Activated CD4-positive, alpha-beta memory T cell treated with anti-CD3 and anti-CD28 coated beads, Interleukin-2, amount 10 ng/mL, durations not matched to agents 7 days and 5 days (primary cell): Measurements from ENCODE around the gene DSE. TPM values are rescaled to one million over a fixed set of nuclear protein-coding genes. Genes with fewer than 3 reads are reported as not detected.

Experiments
- CTCF ChIA-PET: fragments of 350-600 bp; sonication (Branson Sonifier 250); formaldehyde crosslinking; loops from one replicate; lab custom pipeline; 2021; ENCODE audit warnings: antibody characterized with exemption, inconsistent platforms; lab: Charles Lee
- POLR2A ChIA-PET: fragments of 350-600 bp; sonication (Branson Sonifier 250); formaldehyde crosslinking; loops from one replicate; lab custom pipeline; 2021; ENCODE audit warnings: antibody characterized with exemption; lab: Charles Lee
- DNase-seq: peaks from one replicate; pipeline ENCODE4 v3.0.0-alpha.2; 2020
- H3K27ac Mint-ChIP-seq: one replicate; pipeline ENCODE4 v1.8.0; 2021; ENCODE audit warnings: mild to moderate bottlenecking, mixed read lengths
- H3K27me3 Mint-ChIP-seq: one replicate; pipeline ENCODE4 v1.8.0; 2021; ENCODE audit warnings: mixed read lengths
- H3K36me3 Mint-ChIP-seq: one replicate; pipeline ENCODE4 v1.8.0; 2021; ENCODE audit warnings: low read depth, mixed read lengths
- H3K4me1 Mint-ChIP-seq: one replicate; pipeline ENCODE4 v1.8.0; 2021; ENCODE audit warnings: mixed read lengths
- H3K4me3 Mint-ChIP-seq: one replicate; pipeline ENCODE4 v1.8.0; 2021; ENCODE audit warnings: mild to moderate bottlenecking, mixed read lengths
- H3K9me3 Mint-ChIP-seq: one replicate; pipeline ENCODE4 v1.8.0; 2021; ENCODE audit warnings: mixed read lengths
- total RNA-seq, 2 experiments: library from RNA; stranded (reverse); gene quantifications; one replicate each; pipeline ENCODE4 v1.2.3, GENCODE V29; 2021

DSE gene
- total RNA-seq, 2 experiments from 2014 or later, result 5.1 to 7.5 TPM

DNA sequence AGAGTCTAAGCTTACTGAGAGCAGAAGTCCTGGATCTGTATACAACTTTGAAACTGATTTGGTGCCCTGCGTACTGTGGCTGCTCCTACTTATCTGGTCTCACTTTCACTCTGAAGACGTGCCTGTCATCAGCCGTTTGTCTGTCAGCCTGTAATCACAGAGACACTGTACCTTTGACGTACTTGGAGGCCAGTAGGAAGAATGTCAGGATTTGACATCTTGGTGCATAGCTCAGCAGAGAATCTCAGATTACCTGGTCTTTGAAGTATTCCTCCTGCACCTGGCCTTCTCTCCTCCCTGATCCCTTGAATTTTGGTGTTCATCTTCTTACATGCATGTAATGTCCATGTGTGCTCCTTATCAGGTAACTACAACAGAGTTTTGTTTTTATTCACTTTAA, 37.7 kb downstream of the DSE start:
- Mint-ChIP-seq H3K4me3 (no peak overlapping the region), H3K27ac (no peak overlapping the region), H3K36me3 (no peaks in the 10 kb centered on the region), H3K4me1 (peaks cover 3% of the 10 kb centered on the region), H3K27me3 (peaks cover 2% of the 10 kb centered on the region), H3K9me3 (no peaks in the 10 kb centered on the region)
- CTCF ChIA-PET, result no interaction called here
- no peak for DNase-seq
- POLR2A ChIA-PET, result no interaction called here

- no peak for DNase-seq
- H3K4me1 Mint-ChIP-seq, result peaks cover 3% of the 10 kb centered on the region
- POLR2A ChIA-PET, result no interaction called here
- no peak overlapping the region for H3K27ac Mint-ChIP-seq
- peaks cover 2% of the 10 kb centered on the region for H3K27me3 Mint-ChIP-seq
- no peaks in the 10 kb centered on the region for H3K36me3 Mint-ChIP-seq
- H3K9me3 Mint-ChIP-seq, result no peaks in the 10 kb centered on the region
- no peak overlapping the region for H3K4me3 Mint-ChIP-seq
- CTCF ChIA-PET, result no interaction called here
Measured at GRCh38 chr6:116409756-116410155, 39.0 kb downstream of the DSE start.

GRCh38 chr6:116411284-116411623, 40.5 kb downstream of the DSE start:
- ChIA-PET POLR2A (no interaction called here), CTCF (no interaction called here)
- Mint-ChIP-seq H3K27ac (no peak overlapping the region), H3K4me1 (no peaks in the 10 kb centered on the region), H3K36me3 (no peaks in the 10 kb centered on the region), H3K27me3 (peaks cover 2% of the 10 kb centered on the region), H3K4me3 (no peak overlapping the region), H3K9me3 (no peaks in the 10 kb centered on the region)
- no peak for DNase-seq

- Mint-ChIP-seq H3K27me3 (peaks cover 2% of the 10 kb centered on the region), H3K4me1 (no peaks in the 10 kb centered on the region), H3K4me3 (no peak overlapping the region), H3K36me3 (no peaks in the 10 kb centered on the region), H3K27ac (no peak overlapping the region), H3K9me3 (no peaks in the 10 kb centered on the region)
- ChIA-PET CTCF (no interaction called here), POLR2A (no interaction called here)
- no peak for DNase-seq
Measured at GRCh38 chr6:116412270-116412669, 41.5 kb downstream of the DSE start.

DNA sequence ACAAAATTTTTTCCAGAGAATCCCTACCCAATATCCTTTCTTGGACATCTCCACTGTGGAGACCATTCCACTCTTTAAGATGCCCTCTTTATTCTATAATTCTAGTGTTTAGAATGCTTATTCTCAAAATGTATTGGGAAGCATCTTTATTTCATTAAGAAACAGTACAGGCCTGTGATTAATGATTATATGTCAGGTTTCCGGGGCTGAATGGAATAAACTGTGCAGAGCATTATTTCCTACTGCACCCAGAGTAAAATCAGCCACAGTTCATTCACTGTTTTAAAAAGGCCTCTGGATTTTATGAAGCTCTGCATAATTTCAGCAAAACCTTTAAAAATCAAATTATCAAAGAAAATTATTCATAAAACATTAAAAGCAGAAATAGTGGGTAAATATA, 42.6 kb downstream of the DSE start:
- no peak overlapping the region for H3K4me3 Mint-ChIP-seq
- ChIA-PET POLR2A (no interaction called here), CTCF (no interaction called here)
- no peaks in the 10 kb centered on the region for H3K27me3 Mint-ChIP-seq
- no peaks in the 10 kb centered on the region for H3K36me3 Mint-ChIP-seq
- no peak for DNase-seq
- H3K27ac Mint-ChIP-seq, result no peak overlapping the region
- H3K4me1 Mint-ChIP-seq, result no peaks in the 10 kb centered on the region
- H3K9me3 Mint-ChIP-seq, result no peaks in the 10 kb centered on the region

GRCh38 chr6:116417661-116418060, 46.9 kb downstream of the DSE start:
- H3K27me3 Mint-ChIP-seq, result no peaks in the 10 kb centered on the region
- H3K4me1 Mint-ChIP-seq, result no peaks in the 10 kb centered on the region
- H3K36me3 Mint-ChIP-seq, result no peaks in the 10 kb centered on the region
- DNase-seq, result no peak
- H3K27ac Mint-ChIP-seq, result no peak overlapping the region
- ChIA-PET POLR2A (no interaction called here), CTCF (no interaction called here)
- H3K4me3 Mint-ChIP-seq, result no peak overlapping the region
- no peaks in the 10 kb centered on the region for H3K9me3 Mint-ChIP-seq

- Mint-ChIP-seq H3K36me3 (no peaks in the 10 kb centered on the region), H3K27ac (no peak overlapping the region), H3K27me3 (no peaks in the 10 kb centered on the region), H3K9me3 (no peaks in the 10 kb centered on the region), H3K4me3 (no peak overlapping the region), H3K4me1 (no peaks in the 10 kb centered on the region)
- ChIA-PET POLR2A (interaction anchor here (1.0 kb wide), 1 partner anchor 26 kb away, joined by 3 read pairs; no protein-coding TSS in a partner anchor), CTCF (interaction anchor here (1.0 kb wide), 1 partner anchor 83 kb away, joined by 3 read pairs; no protein-coding TSS in a partner anchor)
- no peak for DNase-seq
Measured at GRCh38 chr6:116419069-116419786, 48.5 kb downstream of the DSE start.

DNA sequence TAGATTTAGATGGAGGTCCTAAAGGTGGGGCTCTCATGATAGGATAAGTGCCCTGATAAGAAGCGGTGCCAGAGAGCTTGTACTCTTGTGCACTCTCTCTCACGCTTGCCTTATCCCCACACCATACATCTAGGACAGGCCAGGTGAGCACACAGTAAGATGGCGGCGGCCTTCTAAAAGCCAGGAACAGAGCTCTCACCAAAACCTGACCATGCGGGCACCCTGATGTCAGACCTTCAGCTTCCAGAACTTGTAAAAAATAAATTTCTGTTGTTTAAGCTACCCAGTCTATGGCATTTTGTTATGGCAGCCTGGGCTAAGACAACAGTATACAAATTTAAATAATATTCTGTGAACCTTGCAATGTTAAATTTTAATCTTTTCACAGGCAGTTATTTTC, 49.6 kb downstream of the DSE start:
- ChIA-PET CTCF (interaction anchor here (1.2 kb wide), 1 partner anchor 133 kb away, joined by 3 read pairs; no protein-coding TSS in a partner anchor), POLR2A (interaction anchor here (1.0 kb wide), 1 partner anchor 27 kb away, joined by 3 read pairs; no protein-coding TSS in a partner anchor)
- Mint-ChIP-seq H3K27me3 (no peaks in the 10 kb centered on the region), H3K36me3 (no peaks in the 10 kb centered on the region), H3K9me3 (no peaks in the 10 kb centered on the region), H3K4me3 (no peak overlapping the region), H3K4me1 (no peaks in the 10 kb centered on the region), H3K27ac (no peak overlapping the region)
- no peak for DNase-seq

GRCh38 chr6:116422238-116422637, 51.5 kb downstream of the DSE start:
- H3K27ac Mint-ChIP-seq, result no peak overlapping the region
- no peaks in the 10 kb centered on the region for H3K4me1 Mint-ChIP-seq
- POLR2A ChIA-PET, result no interaction called here
- no peak overlapping the region for H3K4me3 Mint-ChIP-seq
- no peaks in the 10 kb centered on the region for H3K9me3 Mint-ChIP-seq
- no peaks in the 10 kb centered on the region for H3K27me3 Mint-ChIP-seq
- no peaks in the 10 kb centered on the region for H3K36me3 Mint-ChIP-seq
- no peak for DNase-seq
- CTCF ChIA-PET, result interaction anchor here (1.4 kb wide), 1 partner anchor 22 kb away, joined by 3 read pairs; no protein-coding TSS in a partner anchor

- ChIA-PET POLR2A (no interaction called here), CTCF (interaction anchor here (0.9 kb wide), 1 partner anchor 10 kb away, joined by 3 read pairs; no protein-coding TSS in a partner anchor)
- Mint-ChIP-seq H3K4me3 (no peak overlapping the region), H3K36me3 (no peaks in the 10 kb centered on the region), H3K27ac (no peak overlapping the region), H3K27me3 (no peaks in the 10 kb centered on the region), H3K9me3 (no peaks in the 10 kb centered on the region), H3K4me1 (no peaks in the 10 kb centered on the region)
- DNase-seq, result no peak
Measured at GRCh38 chr6:116424001-116424400, 53.3 kb downstream of the DSE start.

DNA sequence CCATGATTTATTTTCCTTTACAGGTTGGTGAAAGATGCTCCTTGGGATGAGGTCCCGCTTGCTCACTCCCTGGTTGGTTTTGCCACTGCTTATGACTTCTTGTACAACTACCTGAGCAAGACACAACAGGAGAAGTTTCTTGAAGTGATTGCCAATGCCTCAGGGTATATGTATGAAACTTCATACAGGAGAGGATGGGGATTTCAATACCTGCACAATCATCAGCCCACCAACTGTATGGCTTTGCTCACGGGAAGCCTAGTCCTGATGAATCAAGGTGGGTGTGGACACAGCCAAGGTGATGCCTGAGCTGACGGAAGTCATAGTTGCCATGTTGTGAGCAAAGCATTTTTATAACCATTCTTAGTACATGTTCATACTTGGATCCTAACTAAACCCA, 55.8 kb downstream of the DSE start:
- Mint-ChIP-seq H3K4me1 (no peaks in the 10 kb centered on the region), H3K27ac (no peak overlapping the region), H3K36me3 (no peaks in the 10 kb centered on the region), H3K4me3 (no peak overlapping the region), H3K27me3 (no peaks in the 10 kb centered on the region), H3K9me3 (no peaks in the 10 kb centered on the region)
- CTCF ChIA-PET, result no interaction called here
- no peak for DNase-seq
- POLR2A ChIA-PET, result no interaction called here

- Mint-ChIP-seq H3K4me1 (no peaks in the 10 kb centered on the region), H3K9me3 (no peaks in the 10 kb centered on the region), H3K27me3 (no peaks in the 10 kb centered on the region), H3K27ac (no peak overlapping the region), H3K36me3 (no peaks in the 10 kb centered on the region), H3K4me3 (no peak overlapping the region)
- CTCF ChIA-PET, result no interaction called here
- no peak for DNase-seq
- POLR2A ChIA-PET, result no interaction called here
Measured at GRCh38 chr6:116429111-116429510, 58.4 kb downstream of the DSE start.

DNA sequence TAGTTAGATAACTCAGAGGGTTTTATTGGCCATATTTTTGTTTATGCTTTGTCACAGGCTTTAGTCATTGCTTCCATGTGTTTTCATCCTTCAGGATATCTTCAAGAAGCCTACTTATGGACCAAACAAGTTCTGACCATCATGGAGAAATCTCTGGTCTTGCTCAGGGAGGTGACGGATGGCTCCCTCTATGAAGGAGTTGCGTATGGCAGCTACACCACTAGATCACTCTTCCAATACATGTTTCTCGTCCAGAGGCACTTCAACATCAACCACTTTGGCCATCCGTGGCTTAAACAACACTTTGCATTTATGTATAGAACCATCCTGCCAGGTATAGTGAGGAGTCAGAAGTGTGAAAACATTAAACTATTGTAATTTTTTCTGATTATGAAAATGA, 60.1 kb downstream of the DSE start:
- ChIA-PET CTCF (no interaction called here), POLR2A (no interaction called here)
- Mint-ChIP-seq H3K4me1 (no peaks in the 10 kb centered on the region), H3K4me3 (no peak overlapping the region), H3K27me3 (peaks cover under 1% of the 10 kb centered on the region), H3K9me3 (no peaks in the 10 kb centered on the region), H3K36me3 (no peaks in the 10 kb centered on the region), H3K27ac (no peak overlapping the region)
- no peak for DNase-seq

DNA sequence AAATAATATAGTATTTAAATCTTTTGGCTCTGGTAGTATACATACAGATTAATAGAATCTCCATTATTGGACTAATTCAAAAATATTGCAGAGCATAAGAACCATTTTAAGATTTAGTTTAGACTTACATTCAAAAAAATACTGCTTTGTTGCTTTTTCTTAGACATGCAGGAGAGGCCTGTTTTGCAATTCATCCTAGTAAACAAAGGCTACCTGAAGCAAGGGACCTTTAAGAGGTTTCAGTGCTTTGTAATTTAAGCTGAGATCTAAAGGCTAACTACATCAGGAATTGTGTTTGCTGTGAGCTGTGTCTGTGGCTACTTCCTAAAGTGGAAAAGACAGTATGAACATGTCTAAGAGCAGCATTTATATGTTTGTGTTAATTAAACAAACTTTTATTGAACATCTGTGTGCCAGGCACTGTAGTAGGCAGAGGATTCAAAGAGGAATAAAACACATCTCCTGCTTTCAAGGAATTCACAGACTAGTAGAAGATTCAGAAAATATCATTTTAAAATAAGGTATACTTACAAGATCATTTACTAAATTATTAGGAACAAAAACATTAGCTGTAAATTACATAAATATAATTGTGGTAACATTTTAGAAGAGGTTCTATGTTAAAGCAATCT, 61.3 kb downstream of the DSE start:
- DNase-seq, result no peak

More for the DNA sequence above, 61.3 kb downstream of the DSE start:
- no peaks in the 10 kb centered on the region for H3K4me1 Mint-ChIP-seq
- no peak overlapping the region for H3K4me3 Mint-ChIP-seq
- H3K27me3 Mint-ChIP-seq, result peaks cover 2% of the 10 kb centered on the region
- no peak overlapping the region for H3K27ac Mint-ChIP-seq
- no peaks in the 10 kb centered on the region for H3K9me3 Mint-ChIP-seq
- CTCF ChIA-PET, result no interaction called here
- H3K36me3 Mint-ChIP-seq, result no peaks in the 10 kb centered on the region
- POLR2A ChIA-PET, result no interaction called here
